ENCODE results near the gene FHOD3. TPM values are rescaled to one million over a fixed set of nuclear protein-coding genes. Genes with fewer than 3 reads are reported as not detected.

The FHOD3 gene
- total RNA-seq, 1 experiment from 2014 or later, result 0.10 TPM

GRCh38 chr18:36387310-36387709 is 89.8 kb downstream of the FHOD3 start:
- no peak overlapping the region for H3K27ac ChIP-seq
- no peaks in the 10 kb centered on the region for H3K36me3 ChIP-seq
- H3K27me3 ChIP-seq, result no peaks in the 10 kb centered on the region
- no peak for DNase-seq
- H3K4me1 ChIP-seq, result no peaks in the 10 kb centered on the region
- H3K9me3 ChIP-seq (replicated peaks), result no peaks in the 10 kb centered on the region
- H3K4me3 ChIP-seq, result no peak overlapping the region

GRCh38 chr18:36388310-36388709 is 90.8 kb downstream of the FHOD3 start:
- Histone ChIP-seq H3K4me3 (no peak overlapping the region), H3K27ac (no peak overlapping the region), H3K27me3 (no peaks in the 10 kb centered on the region), H3K36me3 (no peaks in the 10 kb centered on the region), H3K9me3 (replicated peaks) (no peaks in the 10 kb centered on the region), H3K4me1 (no peaks in the 10 kb centered on the region)
- DNase-seq, result no peak

- no peaks in the 10 kb centered on the region for H3K36me3 ChIP-seq
- no peak overlapping the region for H3K4me3 ChIP-seq
- no peak overlapping the region for H3K27ac ChIP-seq
- no peaks in the 10 kb centered on the region for H3K4me1 ChIP-seq
- no peaks in the 10 kb centered on the region for H3K27me3 ChIP-seq
- no peaks in the 10 kb centered on the region for H3K9me3 ChIP-seq (replicated peaks)
- DNase-seq, result no peak
Observed at GRCh38 chr18:36389027-36389426, 91.5 kb downstream of the FHOD3 start.

GRCh38 chr18:36389811-36390581 is 92.5 kb downstream of the FHOD3 start:
- no peaks in the 10 kb centered on the region for H3K27me3 ChIP-seq
- H3K9me3 ChIP-seq (replicated peaks), result no peaks in the 10 kb centered on the region
- no peak overlapping the region for H3K4me3 ChIP-seq
- H3K4me1 ChIP-seq, result no peaks in the 10 kb centered on the region
- no peaks in the 10 kb centered on the region for H3K36me3 ChIP-seq
- DNase-seq, result no peak
- H3K27ac ChIP-seq, result no peak overlapping the region

DNA sequence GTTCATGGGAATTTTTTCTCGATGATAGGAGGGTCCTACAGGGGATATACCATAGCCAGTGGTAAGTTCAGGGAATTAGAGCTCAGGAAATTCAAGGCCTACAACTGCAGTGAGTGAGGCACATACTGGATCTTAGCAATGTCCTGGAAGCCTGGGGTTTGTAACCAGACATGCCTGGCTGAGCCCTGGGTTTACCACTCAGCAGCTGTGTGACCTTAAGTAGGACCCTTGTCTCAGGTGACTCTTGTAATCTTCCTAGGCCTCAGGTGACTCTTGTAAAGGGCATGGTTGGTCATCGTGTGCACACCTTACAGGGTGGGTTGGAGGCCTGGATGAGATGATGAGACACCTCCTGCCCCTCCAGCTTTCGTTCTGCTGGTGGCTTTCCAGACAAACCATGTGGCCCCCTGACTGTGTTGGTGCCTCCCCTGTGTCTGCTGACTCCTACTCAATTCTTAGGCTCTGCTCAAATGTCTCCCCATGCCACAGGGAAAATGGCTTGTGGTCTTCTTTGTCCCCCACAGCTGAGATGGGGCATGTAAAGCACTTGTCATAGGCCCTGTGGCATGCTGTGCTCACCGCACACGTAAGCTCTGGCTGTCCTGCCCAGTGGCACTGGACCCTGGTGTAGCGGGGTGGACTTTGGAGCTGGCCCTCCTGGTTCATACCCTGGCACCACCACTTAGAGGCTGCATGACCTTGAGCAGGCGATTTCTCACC is 94.1 kb downstream of the FHOD3 start:
- Histone ChIP-seq H3K9me3 (replicated peaks) (no peaks in the 10 kb centered on the region), H3K4me3 (no peak overlapping the region), H3K27me3 (no peaks in the 10 kb centered on the region), H3K4me1 (no peaks in the 10 kb centered on the region), H3K36me3 (no peaks in the 10 kb centered on the region), H3K27ac (no peak overlapping the region)
- DNase-seq, result no peak

DNA sequence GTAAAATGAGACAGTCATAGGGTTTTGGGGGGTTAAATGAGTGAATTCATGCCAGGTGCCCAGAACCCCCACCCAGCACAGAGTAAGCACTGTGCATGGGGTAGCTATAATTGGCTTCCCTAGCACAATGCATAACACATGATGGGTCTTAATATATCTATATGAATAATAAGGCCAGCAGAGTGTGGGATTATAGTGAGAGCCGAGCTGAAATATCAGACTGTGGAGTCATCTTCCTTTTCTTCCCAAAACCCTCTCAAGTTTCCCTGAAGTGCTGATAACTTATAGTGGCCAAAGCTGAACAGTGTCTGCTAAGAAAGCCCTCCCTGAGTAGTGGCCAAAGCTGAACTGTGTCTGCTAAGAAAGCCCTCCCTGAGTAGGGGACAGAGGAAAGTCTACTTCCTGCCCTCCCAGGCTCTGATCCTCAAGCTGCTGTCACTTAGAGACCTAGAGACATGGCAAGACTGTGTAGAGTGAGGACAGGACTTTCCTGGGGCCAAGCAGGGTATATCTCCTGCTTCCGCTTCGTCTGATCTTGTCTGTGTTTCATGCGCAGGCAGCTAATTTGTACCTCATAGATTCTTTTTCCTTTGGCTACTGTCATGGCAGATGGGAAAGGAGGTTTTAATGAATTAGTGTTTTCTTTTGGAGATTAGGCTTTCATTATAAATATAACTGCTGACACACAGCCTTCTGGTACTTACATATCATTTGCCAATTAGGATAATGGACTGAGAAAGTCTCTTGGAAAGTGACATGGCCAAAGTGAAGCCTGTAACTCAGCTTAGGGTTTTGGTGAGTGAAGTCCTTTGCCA is 94.9 kb downstream of the FHOD3 start:
- H3K36me3 ChIP-seq, result no peaks in the 10 kb centered on the region
- no peaks in the 10 kb centered on the region for H3K4me1 ChIP-seq
- no peaks in the 10 kb centered on the region for H3K9me3 ChIP-seq (replicated peaks)
- no peaks in the 10 kb centered on the region for H3K27me3 ChIP-seq
- no peak for DNase-seq
- H3K4me3 ChIP-seq, result no peak overlapping the region
- H3K27ac ChIP-seq, result no peak overlapping the region

- no peaks in the 10 kb centered on the region for H3K36me3 ChIP-seq
- H3K27me3 ChIP-seq, result no peaks in the 10 kb centered on the region
- no peak for DNase-seq
- no peak overlapping the region for H3K27ac ChIP-seq
- H3K9me3 ChIP-seq (replicated peaks), result no peaks in the 10 kb centered on the region
- no peak overlapping the region for H3K4me3 ChIP-seq
- H3K4me1 ChIP-seq, result no peaks in the 10 kb centered on the region
Observed at GRCh38 chr18:36392979-36393287, 95.4 kb downstream of the FHOD3 start.

- H3K27me3 ChIP-seq, result no peaks in the 10 kb centered on the region
- DNase-seq, result no peak
- H3K4me3 ChIP-seq, result no peak overlapping the region
- H3K9me3 ChIP-seq (replicated peaks), result no peaks in the 10 kb centered on the region
- no peaks in the 10 kb centered on the region for H3K36me3 ChIP-seq
- H3K27ac ChIP-seq, result no peak overlapping the region
- no peaks in the 10 kb centered on the region for H3K4me1 ChIP-seq
Observed at GRCh38 chr18:36394486-36394885, 97.0 kb downstream of the FHOD3 start.

- H3K9me3 ChIP-seq (replicated peaks), result no peaks in the 10 kb centered on the region
- DNase-seq, result no peak
- H3K27ac ChIP-seq, result no peak overlapping the region
- H3K4me1 ChIP-seq, result no peaks in the 10 kb centered on the region
- H3K36me3 ChIP-seq, result no peaks in the 10 kb centered on the region
- no peak overlapping the region for H3K4me3 ChIP-seq
- H3K27me3 ChIP-seq, result no peaks in the 10 kb centered on the region
Observed at GRCh38 chr18:36396190-36396589, 98.7 kb downstream of the FHOD3 start.

GRCh38 chr18:36397033-36397432 is 99.5 kb downstream of the FHOD3 start:
- H3K27ac ChIP-seq, result no peak overlapping the region
- no peaks in the 10 kb centered on the region for H3K9me3 ChIP-seq (replicated peaks)
- H3K27me3 ChIP-seq, result no peaks in the 10 kb centered on the region
- no peak for DNase-seq
- no peaks in the 10 kb centered on the region for H3K4me1 ChIP-seq
- H3K4me3 ChIP-seq, result no peak overlapping the region
- H3K36me3 ChIP-seq, result no peaks in the 10 kb centered on the region

DNA sequence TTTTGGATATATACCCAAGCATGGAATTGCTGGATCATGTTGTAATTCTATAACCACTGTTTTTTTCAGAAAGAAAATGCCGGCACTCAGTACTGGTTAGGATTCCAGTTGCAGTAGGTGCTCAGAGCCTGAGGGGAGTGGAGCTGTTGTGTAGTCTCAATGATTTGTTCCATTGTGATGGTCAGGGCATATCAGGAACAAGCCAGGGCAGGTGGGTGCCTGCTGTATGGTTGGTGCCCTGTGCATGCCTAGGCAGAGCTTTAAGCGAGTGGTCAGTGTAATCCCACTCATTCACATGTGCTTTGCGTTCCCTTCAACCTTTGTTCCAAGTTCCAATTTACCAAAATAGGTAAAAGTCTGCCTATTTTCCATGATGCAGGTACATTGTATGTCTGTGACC is 100.9 kb downstream of the FHOD3 start:
- no peaks in the 10 kb centered on the region for H3K4me1 ChIP-seq
- H3K27me3 ChIP-seq, result no peaks in the 10 kb centered on the region
- H3K27ac ChIP-seq, result no peak overlapping the region
- H3K9me3 ChIP-seq (replicated peaks), result no peaks in the 10 kb centered on the region
- no peak overlapping the region for H3K4me3 ChIP-seq
- no peaks in the 10 kb centered on the region for H3K36me3 ChIP-seq
- no peak for DNase-seq

DNA sequence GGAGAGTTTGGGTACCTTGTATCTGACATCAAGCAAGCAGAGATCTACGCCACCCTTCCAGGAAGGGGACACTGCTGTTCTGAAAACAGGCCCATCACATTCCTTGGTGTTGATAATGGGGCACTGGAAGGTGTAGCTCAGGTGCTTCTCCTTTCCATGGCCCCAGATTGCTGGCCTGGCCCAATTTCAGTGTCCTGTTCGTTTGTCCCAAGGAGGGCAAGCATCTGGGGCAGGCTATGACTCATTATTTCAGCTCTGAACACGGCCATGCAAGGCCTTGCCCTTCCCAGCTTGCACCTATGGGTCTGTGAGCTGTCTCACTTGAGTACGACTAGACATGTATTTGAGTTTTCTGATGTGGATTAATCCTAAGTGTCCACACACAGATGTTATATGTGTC is 101.5 kb downstream of the FHOD3 start:
- Histone ChIP-seq H3K4me3 (no peak overlapping the region), H3K9me3 (replicated peaks) (no peaks in the 10 kb centered on the region), H3K27ac (no peak overlapping the region), H3K36me3 (no peaks in the 10 kb centered on the region), H3K27me3 (no peaks in the 10 kb centered on the region), H3K4me1 (no peaks in the 10 kb centered on the region)
- no peak for DNase-seq

DNA sequence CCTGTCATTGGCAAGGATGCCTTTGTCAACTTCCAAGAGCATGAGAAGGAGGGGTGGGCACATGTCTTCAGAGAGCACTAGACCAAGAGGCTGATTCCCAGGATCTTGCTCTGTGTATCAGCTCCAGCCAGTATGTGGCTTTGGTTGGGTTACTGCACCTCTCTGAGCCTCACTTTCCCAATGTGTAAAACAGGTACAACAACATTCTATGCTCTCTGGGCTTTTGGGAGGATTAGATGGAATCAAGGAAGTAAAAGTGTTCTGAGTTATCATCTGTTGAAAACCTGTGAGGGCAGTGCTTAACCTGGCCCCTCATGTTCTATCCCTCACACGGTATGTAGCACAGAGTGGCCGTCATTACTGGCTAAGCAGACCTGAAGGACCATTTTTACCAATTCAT is 103.9 kb downstream of the FHOD3 start:
- H3K27ac ChIP-seq, result no peak overlapping the region
- no peaks in the 10 kb centered on the region for H3K27me3 ChIP-seq
- no peak overlapping the region for H3K4me3 ChIP-seq
- no peaks in the 10 kb centered on the region for H3K4me1 ChIP-seq
- no peak for DNase-seq
- H3K36me3 ChIP-seq, result no peaks in the 10 kb centered on the region
- H3K9me3 ChIP-seq (replicated peaks), result no peaks in the 10 kb centered on the region

- Histone ChIP-seq H3K27ac (no peak overlapping the region), H3K27me3 (no peaks in the 10 kb centered on the region), H3K9me3 (replicated peaks) (no peaks in the 10 kb centered on the region), H3K4me3 (no peak overlapping the region), H3K36me3 (no peaks in the 10 kb centered on the region), H3K4me1 (no peaks in the 10 kb centered on the region)
- no peak for DNase-seq
Observed at GRCh38 chr18:36402765-36403396, 105.4 kb downstream of the FHOD3 start.
